Smooth muscle cell (in vitro differentiated cells): ENCODE results near the gene SLC31A1. TPM values are rescaled to one million over a fixed set of nuclear protein-coding genes. Genes with fewer than 3 reads are reported as not detected.
"Not testable (repeated sequence)": the region's sequence is repeated elsewhere in the genome, so short reads cannot be mapped to it uniquely, and the experiment has no call there.

Source experiments
- DNase-seq: peaks from one replicate; lab custom pipeline; 2025; ENCODE audit not compliant: unreplicated experiment; lab: John Stamatoyannopoulos, UW
- H2AFZ ChIP-seq: fragments of 200-600 bp; sonication (generic); 2 replicates; pipeline ENCODE4 v1.6.0; 2016; ENCODE audit warnings: antibody characterized with exemption, low read depth, mild to moderate bottlenecking
- H3F3A ChIP-seq: fragments of 200-600 bp; sonication (generic); 2 replicates; pipeline ENCODE4 v1.6.0; 2017; ENCODE audit warnings: antibody characterized with exemption, low read depth
- H3K27ac ChIP-seq: fragments of 200-600 bp; sonication (generic); 2 replicates; pipeline ENCODE4 v1.5.1; 2016; ENCODE audit warnings: low read depth, mild to moderate bottlenecking
- H3K27me3 ChIP-seq: fragments of 200-600 bp; sonication (generic); 2 replicates; pipeline ENCODE4 v1.6.1; 2016; ENCODE audit warnings: low read depth, mild to moderate bottlenecking
- H3K36me3 ChIP-seq: fragments of 200-600 bp; sonication (generic); 2 replicates; pipeline ENCODE4 v1.5.1; 2016; ENCODE audit warnings: low read depth
- H3K4me1 ChIP-seq: fragments of 200-600 bp; sonication (generic); 2 replicates; pipeline ENCODE4 v1.5.1; 2016; ENCODE audit warnings: low read depth
- H3K4me2 ChIP-seq: fragments of 200-600 bp; sonication (generic); 2 replicates; pipeline ENCODE4 v1.6.0; 2016; ENCODE audit warnings: mild to moderate bottlenecking
- H3K4me3 ChIP-seq: fragments of 200-600 bp; sonication (generic); 2 replicates; pipeline ENCODE4 v1.5.1; 2016; ENCODE audit warnings: mild to moderate bottlenecking
- H3K79me2 ChIP-seq: fragments of 200-600 bp; sonication (generic); 2 replicates; pipeline ENCODE4 v1.6.0; 2016; ENCODE audit warnings: low read depth, mild to moderate bottlenecking
- H3K9ac ChIP-seq: fragments of 200-600 bp; sonication (generic); 2 replicates; pipeline ENCODE4 v1.6.0; 2016; ENCODE audit warnings: low read depth
- H3K9me3 ChIP-seq: fragments of 200-600 bp; sonication (generic); replicated peaks from 2 replicates; pipeline ENCODE4 v1.5.1; 2016; ENCODE audit warnings: low read depth
- H4K20me1 ChIP-seq: fragments of 200-600 bp; sonication (generic); 2 replicates; pipeline ENCODE4 v1.6.0; 2016; ENCODE audit warnings: low read depth
- WGBS: methylation state at CpG from one replicate; pipeline ENCODE4 v1.1.7; 2016; ENCODE audit warnings: low lambda C conversion rate; 5-methylcytosine and 5-hydroxymethylcytosine counted together
- polyA plus RNA-seq: library from polyadenylated mRNA; unstranded; fragments of >200 nt; fragmentation: Nextera tagmentation; extraction: Ambion mirVana; gene quantifications from 2 replicates; pipeline ENCODE4 v1.2.1, GENCODE V29; 2016
- total RNA-seq: library from RNA; depleted of rRNA; stranded (reverse); fragments of >200 nt; gene quantifications from 2 replicates; pipeline ENCODE4 v1.2.3, GENCODE V29; 2014
- TF ChIP-seq, protein P1 (sequence below): fragments of 200-600 bp; sonication (generic); IDR thresholded peaks from 2 replicates; pipeline ENCODE4 v1.5.1; 2017; ENCODE audit warnings: borderline replicate concordance, mild to moderate bottlenecking, antibody characterized with exemption; ENCODE audit not compliant: insufficient read depth, poor library complexity, severe bottlenecking

SLC31A1 gene
- total and polyA plus RNA-seq, 2 experiments from 2014 or later = 34.7 to 35.8 TPM

DNA sequence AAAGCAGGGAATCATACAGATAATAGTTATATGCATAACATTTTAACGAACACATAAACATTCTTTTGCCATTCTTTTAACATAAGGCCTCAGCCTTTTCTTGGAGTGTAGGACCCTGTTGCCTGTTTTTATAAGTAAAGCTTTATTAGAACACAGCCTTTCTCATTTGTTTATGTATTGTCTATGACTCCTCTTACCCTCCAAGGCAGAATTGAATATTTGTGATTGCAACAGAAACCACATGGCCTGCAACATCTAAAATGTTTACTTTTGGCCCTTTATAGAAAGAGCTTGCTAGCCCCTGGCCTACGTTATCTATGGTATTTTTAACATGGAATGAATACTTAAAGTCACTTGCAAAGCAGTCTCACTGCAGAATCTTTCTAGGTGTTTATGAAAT is 2.6 kb downstream of the SLC31A1 start:
- Histone ChIP-seq H3K4me3 (peak overlapping the region; percentile 28), H3K79me2 (peaks cover 81% of the 10 kb centered on the region), H3K4me2 (peak overlapping the region; percentile 92)

DNA sequence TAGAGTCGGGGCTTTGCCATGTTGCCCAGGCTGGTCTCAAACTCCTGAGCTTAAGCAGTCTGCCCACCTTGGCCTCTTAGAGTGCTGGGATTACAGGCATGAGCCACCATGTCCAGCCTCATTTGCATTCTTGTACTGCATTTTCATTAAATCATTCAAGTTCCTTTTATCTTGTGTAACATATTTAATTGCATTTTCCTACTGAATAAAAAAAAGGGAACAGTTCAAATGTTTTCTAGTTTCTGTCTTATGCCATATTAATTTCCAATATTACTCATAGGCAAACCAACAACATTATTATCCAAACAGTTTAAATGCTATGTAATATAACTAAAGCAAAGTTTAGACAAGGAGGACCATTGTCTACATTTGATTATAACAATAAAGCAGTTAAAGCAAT is 6.1 kb downstream of the SLC31A1 start:
- peaks cover 7% of the 10 kb centered on the region for H3F3A ChIP-seq
- peaks cover 86% of the 10 kb centered on the region for H3K79me2 ChIP-seq
- H3K36me3 ChIP-seq = no peaks in the 10 kb centered on the region
- no peak overlapping the region for H2AFZ ChIP-seq
- H3K4me1 ChIP-seq = peaks cover 12% of the 10 kb centered on the region
- no peak overlapping the region for H3K9ac ChIP-seq
- no peak overlapping the region for H3K27ac ChIP-seq
- H3K4me3 ChIP-seq = no peak overlapping the region
- H3K9me3 ChIP-seq = no peaks in the 10 kb centered on the region
- TF ChIP-seq, protein P1, sequence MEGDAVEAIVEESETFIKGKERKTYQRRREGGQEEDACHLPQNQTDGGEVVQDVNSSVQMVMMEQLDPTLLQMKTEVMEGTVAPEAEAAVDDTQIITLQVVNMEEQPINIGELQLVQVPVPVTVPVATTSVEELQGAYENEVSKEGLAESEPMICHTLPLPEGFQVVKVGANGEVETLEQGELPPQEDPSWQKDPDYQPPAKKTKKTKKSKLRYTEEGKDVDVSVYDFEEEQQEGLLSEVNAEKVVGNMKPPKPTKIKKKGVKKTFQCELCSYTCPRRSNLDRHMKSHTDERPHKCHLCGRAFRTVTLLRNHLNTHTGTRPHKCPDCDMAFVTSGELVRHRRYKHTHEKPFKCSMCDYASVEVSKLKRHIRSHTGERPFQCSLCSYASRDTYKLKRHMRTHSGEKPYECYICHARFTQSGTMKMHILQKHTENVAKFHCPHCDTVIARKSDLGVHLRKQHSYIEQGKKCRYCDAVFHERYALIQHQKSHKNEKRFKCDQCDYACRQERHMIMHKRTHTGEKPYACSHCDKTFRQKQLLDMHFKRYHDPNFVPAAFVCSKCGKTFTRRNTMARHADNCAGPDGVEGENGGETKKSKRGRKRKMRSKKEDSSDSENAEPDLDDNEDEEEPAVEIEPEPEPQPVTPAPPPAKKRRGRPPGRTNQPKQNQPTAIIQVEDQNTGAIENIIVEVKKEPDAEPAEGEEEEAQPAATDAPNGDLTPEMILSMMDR = no peak
- H4K20me1 ChIP-seq = peaks cover 98% of the 10 kb centered on the region
- 52% methylated on average over 1 of the region's 1 CpG for WGBS
- no peak overlapping the region for H3K4me2 ChIP-seq
- no peak for DNase-seq
- H3K27me3 ChIP-seq = no peaks in the 10 kb centered on the region

More for the DNA sequence above, 2.6 kb downstream of the SLC31A1 start:
- H2AFZ ChIP-seq = no peak overlapping the region
- H3K4me1 ChIP-seq = peaks cover 22% of the 10 kb centered on the region
- H3K9me3 ChIP-seq = no peaks in the 10 kb centered on the region
- peak overlapping the region; percentile 83 for H3K27ac ChIP-seq
- H4K20me1 ChIP-seq = peaks cover 67% of the 10 kb centered on the region
- peaks cover 7% of the 10 kb centered on the region for H3F3A ChIP-seq
- WGBS = 46% methylated on average over 2 of the region's 2 CpGs
- no peaks in the 10 kb centered on the region for H3K36me3 ChIP-seq
- no peaks in the 10 kb centered on the region for H3K27me3 ChIP-seq
- DNase-seq = no peak
- H3K9ac ChIP-seq = no peak overlapping the region
- TF ChIP-seq, protein P1 = no peak

DNA sequence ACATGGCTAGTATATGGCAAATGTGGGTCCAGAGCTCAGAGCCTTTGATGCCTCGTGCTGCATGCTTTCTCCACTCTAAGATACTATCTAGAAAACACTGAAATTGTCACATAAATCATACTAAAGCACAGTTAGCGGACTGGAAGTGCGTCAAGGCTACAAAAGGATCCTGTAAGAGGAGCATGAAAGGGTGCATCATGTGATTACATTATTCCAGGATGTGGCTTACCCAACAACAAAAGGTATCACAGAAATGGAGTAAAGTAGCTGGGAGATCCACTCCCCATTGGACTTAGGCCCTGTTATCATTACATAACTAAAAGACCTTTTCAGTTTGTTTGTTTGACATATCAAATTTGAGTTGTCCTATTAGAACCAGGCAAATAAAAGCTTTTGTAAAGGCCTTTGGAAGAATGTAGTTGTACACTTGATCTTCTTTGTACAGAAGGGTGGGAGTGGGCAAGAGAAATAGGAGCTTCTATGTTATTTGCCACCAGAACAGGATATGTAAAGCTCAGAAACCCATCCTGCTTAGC is 6.9 kb downstream of the SLC31A1 start:
- no peak overlapping the region for H3K9ac ChIP-seq
- H3K79me2 ChIP-seq = peaks cover 83% of the 10 kb centered on the region
- no peak overlapping the region for H2AFZ ChIP-seq
- no peak for DNase-seq
- peaks cover 4% of the 10 kb centered on the region for H3F3A ChIP-seq
- no peak overlapping the region for H3K4me2 ChIP-seq
- H3K27me3 ChIP-seq = no peaks in the 10 kb centered on the region
- H3K36me3 ChIP-seq = no peaks in the 10 kb centered on the region
- WGBS = 76% methylated on average over 3 of the region's 3 CpGs
- TF ChIP-seq, protein P1 = no peak
- peaks cover 100% of the 10 kb centered on the region for H4K20me1 ChIP-seq
- no peak overlapping the region for H3K4me3 ChIP-seq
- peaks cover 6% of the 10 kb centered on the region for H3K4me1 ChIP-seq
- no peak overlapping the region for H3K27ac ChIP-seq
- H3K9me3 ChIP-seq = no peaks in the 10 kb centered on the region

DNA sequence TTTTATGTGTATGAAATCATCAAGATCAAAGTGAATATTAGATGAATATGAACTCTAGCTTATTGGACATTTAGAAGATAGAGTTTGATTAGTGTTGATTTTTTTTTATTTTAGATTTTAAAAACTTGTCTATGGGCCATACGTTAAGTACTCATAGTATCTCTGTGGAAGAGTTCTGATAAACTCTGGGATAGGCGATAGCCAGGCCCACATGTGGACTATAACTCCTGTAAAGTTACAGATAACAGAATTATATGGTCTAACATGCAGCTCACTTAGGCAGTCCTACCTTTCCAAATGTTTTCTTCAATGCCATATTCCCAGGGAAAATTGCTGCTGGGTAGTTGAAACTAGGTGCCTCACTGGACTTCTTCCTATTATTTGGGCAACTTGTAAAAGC is 10.4 kb downstream of the SLC31A1 start:
- Histone ChIP-seq H3K36me3 (no peaks in the 10 kb centered on the region), H3F3A (no peaks in the 10 kb centered on the region), H3K27me3 (no peaks in the 10 kb centered on the region), H3K4me2 (no peak overlapping the region), H4K20me1 (peaks cover 100% of the 10 kb centered on the region), H3K9ac (no peak overlapping the region), H3K27ac (no peak overlapping the region), H3K9me3 (no peaks in the 10 kb centered on the region), H2AFZ (no peak overlapping the region), H3K79me2 (peaks cover 73% of the 10 kb centered on the region), H3K4me1 (no peaks in the 10 kb centered on the region), H3K4me3 (no peak overlapping the region)
- WGBS = 96% methylated on average over 2 of the region's 2 CpGs
- TF ChIP-seq, protein P1 = no peak
- DNase-seq = no peak

DNA sequence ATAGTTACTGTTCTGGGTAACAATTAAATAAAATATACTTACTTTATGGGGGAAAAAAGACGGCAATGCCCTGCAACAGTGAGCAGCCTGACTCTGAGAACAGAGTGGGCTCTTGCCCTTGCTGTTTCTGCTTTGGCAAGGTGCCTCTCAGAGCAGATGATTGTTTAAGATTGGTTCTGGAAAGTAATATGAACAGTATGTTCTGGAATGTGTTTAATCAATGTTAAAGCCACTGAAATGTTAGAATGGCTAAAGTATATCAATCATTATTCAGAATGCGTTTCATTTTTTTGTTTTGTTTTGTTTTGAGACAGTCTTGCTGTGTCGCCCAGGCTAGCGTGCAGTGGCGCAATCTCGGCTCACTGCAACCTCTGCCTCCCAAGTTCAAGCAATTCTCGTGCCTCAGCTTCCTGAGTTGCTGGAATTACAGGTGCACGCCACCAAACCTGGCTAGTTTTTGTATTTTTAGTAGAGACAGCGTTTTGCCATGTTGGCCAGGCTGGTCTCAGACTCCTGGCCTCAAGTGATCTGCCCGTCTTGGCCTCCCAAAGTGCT is 14.4 kb downstream of the SLC31A1 start:
- H3K36me3 ChIP-seq, H2AFZ ChIP-seq, DNase-seq, H3K9ac ChIP-seq, H3K27me3 ChIP-seq, H3K4me2 ChIP-seq, H3K4me3 ChIP-seq, H3K9me3 ChIP-seq, H3K4me1 ChIP-seq, H3F3A ChIP-seq, H3K27ac ChIP-seq: not testable (repeated sequence)
- 96% methylated on average over 10 of the region's 10 CpGs for WGBS
- Histone ChIP-seq H4K20me1 (peaks cover 100% of the 10 kb centered on the region), H3K79me2 (peaks cover 71% of the 10 kb centered on the region)
